Skeletal muscle tissue (tissue), 4 donors: ENCODE results near the gene INPP5A. TPM values are rescaled to one million over a fixed set of nuclear protein-coding genes. Genes with fewer than 3 reads are reported as not detected.

Experiments
- H3K27ac ChIP-seq: one replicate; pipeline ENCODE4 v1.7.0; 2013; ENCODE audit warnings: mild to moderate bottlenecking, low read depth, low read length, inconsistent platforms
- H3K27me3 ChIP-seq, 3 donors: one replicate each; pipeline ENCODE4 v1.7.0; 2013; ENCODE audit warnings: low read length in 3 of 3; ENCODE audit not compliant: control insufficient read depth in 3 of 3, insufficient read depth in 3 of 3
- H3K36me3 ChIP-seq, 3 donors: one replicate each; pipeline ENCODE4 v1.7.0; 2013; ENCODE audit warnings: low read length in 3 of 3; ENCODE audit not compliant: control insufficient read depth in 3 of 3, insufficient read depth in 3 of 3
- H3K4me1 ChIP-seq, 3 donors: one replicate each; pipeline ENCODE4 v1.7.0; 2013; ENCODE audit warnings: low read length in 3 of 3, mild to moderate bottlenecking in 3 of 3; ENCODE audit not compliant: control insufficient read depth in 3 of 3, insufficient read depth in 3 of 3
- H3K4me3 ChIP-seq, 3 donors: one replicate each; pipeline ENCODE4 v1.7.0; 2013; ENCODE audit warnings: low read length in 3 of 3
- H3K9ac ChIP-seq, 3 donors: one replicate each; pipeline ENCODE4 v1.7.0; 2013; ENCODE audit warnings: low read length in 3 of 3, mild to moderate bottlenecking in 3 of 3, moderate library complexity in 2 of 3, low read depth in 1 of 3
- H3K9me3 ChIP-seq, 3 donors: one replicate each; pipeline ENCODE4 v1.7.0; 2013; ENCODE audit warnings: low read length in 3 of 3; ENCODE audit not compliant: control insufficient read depth in 3 of 3
- total RNA-seq: library from RNA; depleted of rRNA; stranded (reverse); fragments of >200 nt; gene quantifications from one replicate; pipeline ENCODE4 v1.2.3, GENCODE V29; 2014
- donor health status: Osteomylitis.

Gene INPP5A
- total RNA-seq, 1 donor from 2014 or later: 50.6 TPM

GRCh38 chr10:132589015-132589414, 51.4 kb downstream of the INPP5A start:
- Histone ChIP-seq H3K9me3 (no peaks in the 10 kb centered on the region), H3K27ac (peak overlapping the region; percentile 82), H3K36me3 (peaks cover 0 to 2% (median 0%) of the 10 kb centered on the region in 3 donors), H3K9ac (peak overlapping the region; percentile 51 to 73 (median 72)), H3K4me1 (peaks cover 55 to 72% (median 68%) of the 10 kb centered on the region in 3 donors), H3K4me3 (peak overlapping the region; percentile 57 to 63 (median 60)), H3K27me3 (no peaks in the 10 kb centered on the region)

- peak overlapping the region in 2 of 3 donors; percentile 23 to 35 for H3K4me3 ChIP-seq
- H3K36me3 ChIP-seq: peaks cover 0 to 2% (median 0%) of the 10 kb centered on the region in 3 donors
- H3K4me1 ChIP-seq: peaks cover 58 to 76% (median 74%) of the 10 kb centered on the region in 3 donors
- peak overlapping the region; percentile 82 for H3K27ac ChIP-seq
- H3K9ac ChIP-seq: no peak overlapping the region
- H3K9me3 ChIP-seq: no peaks in the 10 kb centered on the region
- no peaks in the 10 kb centered on the region for H3K27me3 ChIP-seq
Measured at GRCh38 chr10:132589681-132590080, 52.1 kb downstream of the INPP5A start.

GRCh38 chr10:132590094-132590751, 52.6 kb downstream of the INPP5A start:
- Histone ChIP-seq H3K36me3 (peaks cover 0 to 2% (median 0%) of the 10 kb centered on the region in 3 donors), H3K9me3 (no peaks in the 10 kb centered on the region), H3K27ac (peak overlapping the region; percentile 82), H3K9ac (no peak overlapping the region), H3K4me1 (peaks cover 59 to 80% (median 74%) of the 10 kb centered on the region in 3 donors), H3K4me3 (no peak overlapping the region), H3K27me3 (no peaks in the 10 kb centered on the region)

GRCh38 chr10:132590752-132591121, 53.1 kb downstream of the INPP5A start:
- Histone ChIP-seq H3K9me3 (no peaks in the 10 kb centered on the region), H3K4me3 (peak overlapping the region in 1 of 3 donors; percentile 13), H3K27ac (peak overlapping the region; percentile 80), H3K27me3 (no peaks in the 10 kb centered on the region), H3K4me1 (peaks cover 60 to 79% (median 72%) of the 10 kb centered on the region in 3 donors), H3K36me3 (peaks cover 0 to 2% (median 0%) of the 10 kb centered on the region in 3 donors), H3K9ac (no peak overlapping the region)

- peaks cover 56 to 78% (median 72%) of the 10 kb centered on the region in 3 donors for H3K4me1 ChIP-seq
- no peaks in the 10 kb centered on the region for H3K27me3 ChIP-seq
- peaks cover 0 to 2% (median 0%) of the 10 kb centered on the region in 3 donors for H3K36me3 ChIP-seq
- peak overlapping the region; percentile 80 for H3K27ac ChIP-seq
- no peaks in the 10 kb centered on the region for H3K9me3 ChIP-seq
- H3K9ac ChIP-seq: peak overlapping the region; percentile 28 to 62 (median 59)
- peak overlapping the region; percentile 16 to 54 (median 46) for H3K4me3 ChIP-seq
Measured at GRCh38 chr10:132591166-132591971, 53.8 kb downstream of the INPP5A start.

- Histone ChIP-seq H3K9me3 (no peaks in the 10 kb centered on the region), H3K4me1 (peaks cover 48 to 76% (median 71%) of the 10 kb centered on the region in 3 donors), H3K4me3 (peak overlapping the region in 1 of 3 donors; percentile 13), H3K9ac (no peak overlapping the region), H3K27me3 (no peaks in the 10 kb centered on the region), H3K27ac (peak overlapping the region; percentile 17), H3K36me3 (peaks cover 0 to 3% (median 0%) of the 10 kb centered on the region in 3 donors)
Measured at GRCh38 chr10:132592790-132593383, 55.3 kb downstream of the INPP5A start.

GRCh38 chr10:132593389-132593788, 55.8 kb downstream of the INPP5A start:
- Histone ChIP-seq H3K4me1 (peaks cover 43 to 75% (median 67%) of the 10 kb centered on the region in 3 donors), H3K27ac (no peak overlapping the region)

GRCh38 chr10:132593900-132594876, 56.6 kb downstream of the INPP5A start:
- peaks cover 35 to 67% (median 59%) of the 10 kb centered on the region in 3 donors for H3K4me1 ChIP-seq

More at GRCh38 chr10:132593389-132593788, 55.8 kb downstream of the INPP5A start:
- no peak overlapping the region for H3K4me3 ChIP-seq
- no peaks in the 10 kb centered on the region for H3K27me3 ChIP-seq
- no peak overlapping the region for H3K9ac ChIP-seq
- peaks cover 0 to 3% (median 0%) of the 10 kb centered on the region in 3 donors for H3K36me3 ChIP-seq
- no peaks in the 10 kb centered on the region for H3K9me3 ChIP-seq

GRCh38 chr10:132595021-132595420, 57.4 kb downstream of the INPP5A start:
- H3K9me3 ChIP-seq: no peaks in the 10 kb centered on the region
- H3K27ac ChIP-seq: no peak overlapping the region
- peaks cover 30 to 59% (median 50%) of the 10 kb centered on the region in 3 donors for H3K4me1 ChIP-seq
- H3K36me3 ChIP-seq: peaks cover 0 to 2% (median 0%) of the 10 kb centered on the region in 3 donors
- no peak overlapping the region for H3K4me3 ChIP-seq
- no peak overlapping the region for H3K9ac ChIP-seq
- H3K27me3 ChIP-seq: no peaks in the 10 kb centered on the region

More at GRCh38 chr10:132593900-132594876, 56.6 kb downstream of the INPP5A start:
- Histone ChIP-seq H3K27ac (no peak overlapping the region), H3K9ac (no peak overlapping the region), H3K36me3 (peaks cover 0 to 3% (median 0%) of the 10 kb centered on the region in 3 donors), H3K4me3 (peak overlapping the region in 1 of 3 donors; percentile 23), H3K27me3 (no peaks in the 10 kb centered on the region), H3K9me3 (no peaks in the 10 kb centered on the region)
